GM12801 (cell line): ENCODE results near the gene TSPY9.
"Not testable (repeated sequence)": the region's sequence is repeated elsewhere in the genome, so short reads cannot be mapped to it uniquely, and the experiment has no call there.

Experiments used
- TF ChIP-seq, protein P1 (sequence below): IDR thresholded peaks from one replicate; pipeline ENCODE4 v1.5.1; 2011; ENCODE audit warnings: control low read depth; ENCODE audit not compliant: insufficient read length; ENCODE audit errors: extremely low read depth

TSPY9 gene, protein sequence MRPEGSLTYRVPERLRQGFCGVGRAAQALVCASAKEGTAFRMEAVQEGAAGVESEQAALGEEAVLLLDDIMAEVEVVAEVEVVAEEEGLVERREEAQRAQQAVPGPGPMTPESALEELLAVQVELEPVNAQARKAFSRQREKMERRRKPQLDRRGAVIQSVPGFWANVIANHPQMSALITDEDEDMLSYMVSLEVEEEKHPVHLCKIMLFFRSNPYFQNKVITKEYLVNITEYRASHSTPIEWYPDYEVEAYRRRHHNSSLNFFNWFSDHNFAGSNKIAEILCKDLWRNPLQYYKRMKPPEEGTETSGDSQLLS

DNA sequence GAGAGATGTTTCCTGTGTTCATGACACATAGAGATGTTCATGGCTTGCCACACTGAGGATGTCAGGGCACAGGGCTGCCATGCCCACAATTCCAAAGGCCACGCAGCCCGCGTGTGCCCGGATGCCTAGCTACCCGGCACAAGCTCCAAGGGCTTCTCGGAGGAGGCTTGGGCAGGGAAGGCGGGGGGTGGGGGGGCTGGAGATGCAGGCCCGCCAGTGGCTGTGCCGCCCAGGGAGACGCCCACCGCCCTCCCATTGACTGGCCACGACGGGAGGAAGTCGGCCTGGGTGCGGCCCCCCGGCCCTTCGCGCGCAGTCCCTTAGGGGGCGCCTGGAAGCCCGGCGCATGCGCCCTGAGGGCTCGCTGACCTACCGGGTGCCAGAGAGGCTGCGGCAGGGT, at the start of gene TSPY9:
TSPY9 (plus strand) TSS at position 301 of the 400 bp plus-strand sequence; CDS start at position 347, 46 bp downstream.
- TF ChIP-seq, protein P1, sequence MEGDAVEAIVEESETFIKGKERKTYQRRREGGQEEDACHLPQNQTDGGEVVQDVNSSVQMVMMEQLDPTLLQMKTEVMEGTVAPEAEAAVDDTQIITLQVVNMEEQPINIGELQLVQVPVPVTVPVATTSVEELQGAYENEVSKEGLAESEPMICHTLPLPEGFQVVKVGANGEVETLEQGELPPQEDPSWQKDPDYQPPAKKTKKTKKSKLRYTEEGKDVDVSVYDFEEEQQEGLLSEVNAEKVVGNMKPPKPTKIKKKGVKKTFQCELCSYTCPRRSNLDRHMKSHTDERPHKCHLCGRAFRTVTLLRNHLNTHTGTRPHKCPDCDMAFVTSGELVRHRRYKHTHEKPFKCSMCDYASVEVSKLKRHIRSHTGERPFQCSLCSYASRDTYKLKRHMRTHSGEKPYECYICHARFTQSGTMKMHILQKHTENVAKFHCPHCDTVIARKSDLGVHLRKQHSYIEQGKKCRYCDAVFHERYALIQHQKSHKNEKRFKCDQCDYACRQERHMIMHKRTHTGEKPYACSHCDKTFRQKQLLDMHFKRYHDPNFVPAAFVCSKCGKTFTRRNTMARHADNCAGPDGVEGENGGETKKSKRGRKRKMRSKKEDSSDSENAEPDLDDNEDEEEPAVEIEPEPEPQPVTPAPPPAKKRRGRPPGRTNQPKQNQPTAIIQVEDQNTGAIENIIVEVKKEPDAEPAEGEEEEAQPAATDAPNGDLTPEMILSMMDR = not testable (repeated sequence)

GRCh38 chrY:9466655-9467054, 20.4 kb upstream of the TSPY9 start, which contains the start of gene TSPY1:
TSPY1 (plus strand) TSS chrY:9466955; CDS start chrY:9467001, 46 bp downstream.
- TF ChIP-seq, protein P1 = not testable (repeated sequence)

DNA sequence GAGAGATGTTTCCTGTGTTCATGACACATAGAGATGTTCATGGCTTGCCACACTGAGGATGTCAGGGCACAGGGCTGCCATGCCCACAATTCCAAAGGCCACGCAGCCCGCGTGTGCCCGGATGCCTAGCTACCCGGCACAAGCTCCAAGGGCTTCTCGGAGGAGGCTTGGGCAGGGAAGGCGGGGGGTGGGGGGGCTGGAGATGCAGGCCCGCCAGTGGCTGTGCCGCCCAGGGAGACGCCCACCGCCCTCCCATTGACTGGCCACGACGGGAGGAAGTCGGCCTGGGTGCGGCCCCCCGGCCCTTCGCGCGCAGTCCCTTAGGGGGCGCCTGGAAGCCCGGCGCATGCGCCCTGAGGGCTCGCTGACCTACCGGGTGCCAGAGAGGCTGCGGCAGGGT, 40.5 kb downstream of the TSPY9 start, which contains the start of gene TSPY10:
TSPY10 (plus strand) TSS at position 301 of the 400 bp plus-strand sequence; CDS start at position 347, 46 bp downstream.
- TF ChIP-seq, protein P1 = not testable (repeated sequence)
